ENCODE measurements around the gene KDM5A.

The KDM5A gene

DNA sequence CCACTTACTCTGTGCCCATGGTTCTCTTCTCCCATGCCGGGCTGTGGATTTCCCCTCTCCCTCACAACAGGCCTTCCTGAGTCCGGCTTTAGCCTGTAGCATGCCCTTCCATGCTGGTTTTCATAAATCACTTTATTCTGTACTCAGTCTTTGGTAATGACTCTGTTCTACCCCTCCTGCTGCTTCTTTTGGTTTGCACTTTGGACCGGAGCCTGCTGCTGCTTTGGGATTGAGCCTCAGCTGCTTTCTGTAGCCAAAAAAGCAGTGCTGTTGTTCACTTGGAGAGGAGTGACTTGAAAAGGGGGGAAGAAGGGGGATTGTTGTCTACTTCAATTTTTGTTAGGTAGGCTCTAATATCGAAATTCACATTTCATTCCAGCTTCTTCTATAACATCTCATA lies 118.0 kb downstream of the KDM5A start:
- FAIRE-seq, result no peak

DNA sequence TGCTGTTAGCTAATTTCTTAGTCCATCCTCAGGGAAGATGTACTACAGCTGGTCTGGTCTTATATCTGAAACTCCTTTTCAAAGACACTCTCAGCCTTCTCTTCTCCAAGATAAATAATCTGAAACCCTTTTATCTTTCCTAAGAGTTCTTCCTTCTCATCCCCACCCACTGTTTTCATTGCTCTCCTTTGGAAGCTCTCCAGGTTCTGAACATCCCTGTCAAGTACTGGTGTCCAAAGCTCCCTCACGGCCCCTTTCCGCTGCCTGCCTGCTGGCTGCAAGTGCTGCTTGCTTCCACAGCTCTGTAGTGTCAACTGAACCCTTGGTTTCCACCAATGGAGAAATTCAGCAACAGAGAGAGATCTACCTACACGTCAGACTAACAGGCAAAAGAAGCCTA lies 119.9 kb downstream of the KDM5A start:
- FAIRE-seq, result no peak

DNA sequence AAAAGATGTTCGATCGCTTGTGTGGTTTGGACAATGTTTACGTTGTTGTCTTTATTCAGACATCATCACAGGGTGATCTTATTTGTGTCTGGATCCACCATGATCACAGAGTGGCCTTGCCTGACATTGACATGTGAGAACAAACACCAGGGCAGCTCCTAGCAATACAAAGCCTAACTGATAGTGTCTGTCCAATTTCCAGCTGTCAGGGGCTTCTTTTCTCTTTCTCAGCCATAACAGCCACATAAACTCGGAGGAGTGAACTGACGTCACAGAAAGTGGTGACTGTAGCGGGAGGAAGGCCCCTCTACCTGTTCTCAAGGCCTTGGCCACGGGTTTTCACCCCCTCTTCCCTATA lies 120.7 kb downstream of the KDM5A start:
- no peak for FAIRE-seq

DNA sequence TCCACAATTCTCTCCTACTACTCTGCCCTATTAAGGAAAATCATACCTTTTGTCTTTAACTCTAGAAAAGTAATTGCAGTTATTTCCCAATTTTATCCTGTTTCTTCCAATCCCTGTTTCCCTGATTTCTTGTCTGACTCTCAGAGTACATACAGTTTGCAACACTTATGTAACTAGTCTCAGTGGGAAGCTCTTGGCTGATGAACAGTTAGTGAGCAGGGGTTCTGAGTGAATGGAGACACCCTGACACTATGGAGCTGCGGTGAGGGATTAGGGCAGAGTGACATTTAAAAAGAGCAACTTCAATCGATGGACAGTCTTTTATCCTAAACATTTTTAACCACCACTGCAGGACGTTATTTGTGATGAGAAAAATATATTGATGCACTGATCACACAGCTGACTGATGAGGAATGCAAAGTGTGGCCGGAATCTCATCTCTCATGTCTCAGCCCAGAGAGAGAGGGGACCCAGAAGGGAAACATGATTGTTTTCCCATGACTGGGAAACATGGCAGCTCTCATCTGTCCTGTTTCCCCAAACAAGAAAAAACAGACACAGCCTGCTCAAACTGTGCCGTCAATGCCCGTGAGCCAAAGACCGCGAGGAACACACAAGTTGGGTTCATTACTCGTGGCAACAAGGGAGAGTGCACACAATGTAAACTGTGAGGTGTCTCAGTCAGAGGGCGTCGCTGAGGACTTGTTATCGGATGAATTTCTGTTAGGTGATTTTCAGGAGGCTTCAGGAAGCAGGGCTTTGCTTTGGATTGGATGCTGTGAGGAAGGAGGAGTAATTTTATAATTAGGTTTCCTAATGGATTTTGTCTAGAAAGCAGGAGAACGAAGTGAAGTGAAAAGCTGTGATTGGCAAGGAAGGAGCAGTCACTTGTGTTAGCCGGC lies 121.3 kb downstream of the KDM5A start:
- FAIRE-seq, result no peak

DNA sequence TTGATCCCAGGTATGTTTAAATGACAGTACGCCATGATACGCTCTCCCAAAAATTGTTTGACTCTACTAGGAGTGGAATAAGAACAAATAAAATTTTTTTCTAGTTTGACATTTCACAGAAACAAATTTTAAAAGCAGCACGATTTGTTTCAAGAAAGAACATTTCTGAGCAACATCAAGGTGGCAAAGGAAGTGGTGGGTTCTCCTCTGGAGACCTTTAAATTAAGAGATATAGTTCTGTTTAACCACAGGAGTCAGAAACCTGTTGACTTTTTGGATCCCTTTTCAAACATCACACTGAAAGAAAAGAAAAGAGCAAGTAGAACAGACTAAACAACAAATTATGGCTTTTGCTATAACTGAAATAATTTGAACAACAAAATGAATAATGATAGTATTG lies 124.0 kb downstream of the KDM5A start:
- FAIRE-seq, result no peak

DNA sequence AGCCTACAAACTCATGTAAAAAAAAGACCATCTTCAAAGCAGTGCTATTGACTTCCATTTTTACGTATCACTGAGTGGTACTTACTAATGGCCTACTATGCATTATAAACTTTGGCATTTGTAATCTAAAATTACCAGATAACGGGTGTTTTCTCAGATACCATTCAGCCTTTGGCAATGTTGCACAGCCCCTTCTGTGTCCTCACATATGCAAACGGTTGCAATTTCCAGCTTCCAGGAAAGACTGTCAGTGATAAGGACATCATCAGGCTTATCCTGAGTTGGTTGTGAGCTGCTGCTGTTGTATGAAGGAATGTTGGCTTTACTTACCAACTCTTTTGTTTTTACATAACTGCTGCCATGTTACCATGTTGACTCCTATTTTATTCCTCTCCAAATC lies 124.9 kb downstream of the KDM5A start:
- no peak for FAIRE-seq

DNA sequence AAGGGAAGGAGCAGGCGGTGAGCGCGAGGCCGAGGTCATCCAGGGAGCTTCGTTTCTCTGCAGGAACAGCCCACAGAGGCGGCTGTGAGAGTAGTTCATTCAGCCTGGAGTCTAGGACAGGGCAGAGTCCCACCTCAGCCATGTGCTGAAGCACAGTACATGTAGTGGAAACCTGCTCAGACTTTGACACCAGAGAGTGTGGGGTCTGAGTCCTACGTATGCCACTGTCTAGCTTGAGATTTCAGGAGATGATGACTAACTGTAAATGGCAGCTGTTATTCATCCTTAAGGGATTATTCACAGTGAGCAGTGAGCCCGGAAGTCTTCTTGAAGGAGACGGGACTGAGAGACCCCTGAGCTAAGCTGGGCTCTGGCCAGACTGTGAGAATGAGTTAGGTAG lies 125.5 kb downstream of the KDM5A start:
- no peak for FAIRE-seq

DNA sequence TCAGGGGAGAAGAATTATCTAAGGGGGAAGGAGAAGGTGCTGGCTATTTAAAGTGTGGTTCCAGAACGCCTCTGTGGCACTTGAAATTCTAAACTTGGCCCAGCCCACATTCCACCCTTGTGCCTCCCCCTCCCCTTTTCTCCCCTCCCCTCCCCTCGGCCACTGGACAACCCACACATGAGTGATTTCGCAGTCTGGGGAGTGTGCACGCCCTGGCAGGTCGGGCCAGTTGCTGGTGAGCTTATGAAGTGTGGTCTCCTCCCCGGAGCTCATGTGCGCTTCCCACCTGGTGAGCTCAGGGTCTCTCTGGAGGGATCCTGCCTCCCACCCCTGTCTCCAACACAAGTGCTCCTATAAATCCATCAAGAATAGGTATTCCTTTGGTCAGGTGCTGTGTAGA lies 126.3 kb downstream of the KDM5A start, which contains the start of gene SLC6A13:
Gene SLC6A13 (minus strand): TSS at position 20 of the 400 bp plus-strand sequence. CDS start 2,784 bp downstream, outside the sequence.
- no peak for FAIRE-seq

DNA sequence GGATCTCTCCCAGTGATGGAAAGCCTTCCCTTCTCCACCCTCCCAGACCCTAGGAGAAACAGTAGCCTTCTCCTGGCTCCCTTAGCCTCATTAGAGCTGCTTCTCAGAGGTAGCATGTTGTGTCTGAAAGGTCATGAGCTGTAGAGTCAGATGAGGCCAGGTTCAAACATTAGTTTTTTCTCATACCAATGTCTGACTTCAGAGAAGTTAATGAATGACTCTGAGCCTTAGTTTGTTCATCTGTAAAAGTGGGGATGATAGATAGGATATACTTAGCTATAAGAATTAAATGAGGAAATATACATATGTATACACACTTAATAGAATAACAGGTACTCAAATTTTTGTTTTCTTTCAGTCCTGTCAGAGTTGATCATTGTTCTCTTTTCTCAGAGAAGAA lies 127.0 kb downstream of the KDM5A start:
- FAIRE-seq, result no peak

DNA sequence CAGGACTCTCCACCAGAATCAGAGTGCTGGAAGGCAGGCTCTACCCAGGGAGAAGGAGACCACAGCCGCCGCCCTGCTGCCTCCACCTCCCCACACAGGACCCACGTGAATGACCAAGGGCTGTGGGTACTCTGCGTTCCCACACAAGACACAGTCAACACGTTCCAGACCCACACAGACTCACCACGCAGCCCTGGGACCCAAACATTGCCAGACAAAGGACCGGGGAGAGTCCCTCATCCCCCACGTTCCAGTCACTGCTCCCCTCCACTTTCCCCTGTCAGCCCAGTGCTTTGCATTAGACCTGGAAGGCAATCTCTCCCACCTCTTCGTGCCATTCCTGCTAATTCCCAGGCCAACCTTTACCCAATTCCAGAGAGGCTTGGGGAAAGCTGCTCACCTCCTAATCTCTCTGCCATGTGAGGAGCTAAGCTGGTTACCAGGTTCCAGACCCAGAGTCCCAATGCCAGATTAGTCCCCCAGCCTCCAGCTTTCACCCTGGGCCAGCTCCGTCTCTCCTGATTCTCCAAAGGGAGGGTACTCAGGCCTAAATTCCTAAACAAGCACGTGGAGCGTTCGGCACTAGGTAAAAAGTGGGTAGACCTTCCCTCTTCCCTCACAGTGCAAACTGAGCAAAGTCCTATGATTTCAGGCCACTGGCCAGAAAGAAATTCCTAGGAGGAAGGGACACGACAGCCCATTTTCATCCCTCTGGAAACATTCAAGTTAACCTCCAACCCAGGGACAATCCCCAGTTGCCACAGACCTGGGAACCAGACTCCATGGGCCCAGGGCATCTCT lies 131.4 kb downstream of the KDM5A start:
- FAIRE-seq, result no peak

DNA sequence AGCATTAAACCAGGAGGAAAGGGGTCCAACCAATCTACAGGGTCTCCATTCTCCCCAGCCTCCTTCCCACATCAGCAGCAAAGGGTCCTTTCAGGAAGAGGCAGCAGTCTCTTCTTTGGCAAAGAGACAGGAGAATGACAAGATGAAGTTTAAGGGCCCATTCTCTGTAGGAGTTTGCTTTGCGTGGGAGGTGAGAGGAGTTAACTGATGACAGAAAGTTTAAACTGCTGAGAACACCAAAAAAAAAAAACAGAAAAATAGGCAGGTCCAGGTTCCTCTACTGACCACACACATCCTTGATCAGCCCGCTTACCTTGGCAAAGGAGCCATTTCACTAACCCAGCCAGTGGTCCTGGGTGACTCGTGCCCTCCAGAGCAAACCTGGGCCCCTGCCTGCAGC lies 132.2 kb downstream of the KDM5A start:
- no peak for FAIRE-seq

DNA sequence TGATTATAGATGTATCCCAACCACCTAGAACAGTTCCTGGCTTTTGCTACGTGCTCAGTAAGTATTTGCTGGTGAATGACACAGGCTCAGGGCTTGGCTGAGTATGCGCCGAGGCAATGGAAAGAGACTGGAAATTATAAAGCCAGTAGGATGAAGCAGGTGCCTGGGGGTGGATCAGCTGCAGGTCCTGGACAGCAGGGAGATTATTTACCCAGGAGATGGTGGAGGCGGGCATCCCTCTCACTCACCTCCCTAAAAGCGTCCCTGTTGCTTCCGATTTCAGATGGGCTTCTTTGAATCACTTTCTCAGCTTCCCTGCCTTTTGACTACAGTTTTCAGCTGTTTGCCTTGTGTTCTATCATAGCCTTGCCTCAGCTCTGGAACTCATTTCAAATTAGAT lies 132.9 kb downstream of the KDM5A start:
- FAIRE-seq, result no peak

DNA sequence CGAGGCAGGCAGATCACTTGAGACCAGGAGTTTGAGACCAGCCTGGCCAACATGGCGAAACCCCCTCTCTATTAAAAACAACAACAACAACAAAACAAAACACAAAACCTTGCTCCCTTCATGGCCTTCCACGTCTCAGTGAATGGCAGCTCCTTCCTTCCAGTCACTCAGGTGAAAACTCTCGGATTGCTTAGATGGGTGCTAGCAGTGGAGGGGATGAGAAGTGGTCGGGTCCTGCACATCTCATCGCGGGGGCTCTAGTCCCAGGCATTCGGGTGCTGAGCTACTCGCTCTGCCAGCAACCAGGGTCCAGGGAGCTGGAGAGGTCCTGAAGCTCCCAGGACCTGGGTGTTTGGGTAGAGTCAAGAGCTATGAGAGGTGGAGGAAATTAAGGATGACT lies 134.2 kb downstream of the KDM5A start:
- no peak for FAIRE-seq

DNA sequence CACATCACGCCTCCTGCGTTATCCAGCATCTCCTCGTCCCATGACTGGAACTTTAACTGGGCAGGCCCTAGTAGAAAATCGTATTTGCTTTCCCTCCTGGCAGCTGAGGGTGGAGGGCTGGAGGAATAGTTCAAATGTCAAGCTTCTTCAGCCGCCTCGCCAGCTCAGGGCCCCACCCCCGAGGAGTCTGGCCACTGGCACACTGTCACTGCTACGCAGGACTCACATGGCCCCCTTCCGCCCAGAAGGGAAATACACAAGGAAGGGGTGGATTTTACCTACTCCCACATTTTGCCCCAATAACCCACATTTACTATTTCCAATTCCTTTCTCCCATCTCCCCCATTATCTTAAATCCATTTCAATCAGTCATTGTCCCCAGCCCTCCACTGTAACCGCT lies 135.1 kb downstream of the KDM5A start:
- FAIRE-seq, result no peak

DNA sequence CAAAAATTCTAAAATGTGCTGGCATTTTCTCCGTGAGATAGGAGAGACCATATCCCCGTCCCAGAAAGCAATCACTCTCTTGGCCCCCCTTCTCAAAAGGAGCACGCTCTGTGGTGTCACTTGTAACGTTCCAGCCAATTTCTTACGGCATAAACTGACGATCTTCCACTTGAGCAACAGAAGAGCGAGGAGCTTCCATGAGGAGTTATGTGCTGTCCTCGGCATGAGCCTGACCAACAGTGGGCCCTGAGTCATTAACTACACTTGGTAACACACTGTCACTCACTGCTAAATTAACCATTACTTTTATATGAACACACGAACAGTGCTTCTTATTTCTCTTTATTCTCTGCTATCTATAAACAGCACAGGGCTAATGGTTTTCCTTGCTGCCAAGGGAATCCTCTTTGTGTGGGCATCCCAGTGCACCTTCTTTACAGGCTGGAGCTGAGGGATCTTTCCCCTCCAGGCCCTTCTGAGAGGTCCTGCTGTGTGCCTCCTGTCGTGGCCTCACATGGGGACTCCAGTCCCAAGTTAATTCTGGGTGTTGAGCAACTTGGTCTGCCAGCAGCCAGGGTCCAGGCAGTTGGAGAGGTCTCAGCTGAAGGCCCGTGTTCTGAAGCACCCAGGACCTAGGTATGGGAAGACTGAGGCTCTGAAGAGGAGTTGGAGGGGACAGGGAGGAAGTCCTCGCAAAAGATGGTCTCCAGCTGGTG lies 135.8 kb downstream of the KDM5A start:
- FAIRE-seq, result no peak

DNA sequence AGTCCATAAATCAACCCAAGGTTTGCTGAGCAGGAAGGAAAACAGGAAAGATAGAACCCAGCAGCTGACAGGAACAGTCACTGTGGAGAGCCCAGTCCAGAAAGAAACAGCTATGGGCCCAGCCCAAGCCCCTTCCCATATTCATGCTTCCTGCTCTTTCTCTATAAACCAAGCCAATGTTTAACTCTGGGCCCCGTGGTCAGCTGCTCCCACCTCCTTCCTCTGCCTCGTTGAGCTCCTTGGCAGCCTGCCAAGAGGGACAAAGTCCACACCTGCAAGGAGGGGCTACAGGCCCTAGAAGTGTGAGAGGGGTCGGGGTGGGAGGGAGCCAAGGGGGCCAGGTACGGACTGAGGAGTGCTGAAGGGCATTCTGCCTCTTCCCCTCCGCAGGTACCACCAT lies 136.5 kb downstream of the KDM5A start:
- no peak for FAIRE-seq

DNA sequence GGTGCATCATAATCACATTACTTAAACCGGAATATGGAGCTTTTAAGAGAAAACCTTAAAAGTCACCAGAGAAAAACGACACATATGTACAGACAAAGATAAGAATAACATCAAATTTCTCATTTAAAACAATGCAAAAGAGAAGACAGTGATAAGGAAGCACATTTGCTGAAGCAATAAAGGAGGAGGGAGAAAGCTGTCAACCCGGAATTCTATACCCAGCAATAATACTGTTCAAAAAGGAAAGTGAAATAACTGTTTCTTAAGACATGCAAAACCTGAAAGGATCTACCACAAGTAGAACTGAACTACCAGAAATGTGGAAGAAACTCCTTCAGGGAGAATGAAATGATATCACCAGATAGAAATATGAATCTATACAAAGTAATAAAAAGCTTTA lies 141.8 kb downstream of the KDM5A start:
- no peak for FAIRE-seq

DNA sequence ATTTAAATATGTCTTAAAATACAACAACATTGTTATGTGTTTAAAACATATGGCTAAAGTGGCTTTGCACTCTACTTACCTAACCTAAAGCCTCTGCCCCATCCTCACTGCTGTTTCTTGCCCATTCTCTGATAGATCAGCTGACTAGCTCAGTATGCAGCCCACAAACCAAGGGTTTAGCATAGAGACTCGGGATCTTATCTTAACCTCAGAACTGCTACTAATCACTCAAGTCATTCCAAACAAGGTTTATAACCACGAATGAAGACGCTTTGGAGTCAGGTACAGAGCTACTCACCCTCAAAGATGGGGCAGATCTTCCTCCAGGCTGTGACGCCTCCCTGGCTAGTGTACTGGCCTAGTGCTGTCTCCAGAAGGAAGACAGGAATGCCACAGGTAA lies 145.7 kb downstream of the KDM5A start:
- no peak for FAIRE-seq

DNA sequence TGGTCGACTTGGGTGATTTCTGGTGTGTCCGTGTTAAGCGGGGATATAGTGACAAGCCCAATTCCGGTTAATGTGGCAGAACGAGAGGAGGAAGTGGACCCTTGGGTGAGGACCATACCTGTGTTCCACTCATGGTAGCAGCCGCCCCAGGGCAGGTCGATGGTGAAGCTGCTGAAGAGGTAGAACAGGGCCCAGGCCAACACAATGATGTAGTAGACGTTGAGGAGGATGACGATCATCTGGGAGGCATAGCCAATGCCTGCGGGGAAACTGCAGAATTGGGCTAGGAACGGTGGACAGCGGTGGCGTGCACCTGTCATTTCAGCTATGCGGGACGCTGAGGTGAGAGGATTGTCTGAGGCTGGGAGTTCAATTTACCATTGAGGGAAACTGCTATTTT lies 146.6 kb downstream of the KDM5A start:
- no peak for FAIRE-seq

DNA sequence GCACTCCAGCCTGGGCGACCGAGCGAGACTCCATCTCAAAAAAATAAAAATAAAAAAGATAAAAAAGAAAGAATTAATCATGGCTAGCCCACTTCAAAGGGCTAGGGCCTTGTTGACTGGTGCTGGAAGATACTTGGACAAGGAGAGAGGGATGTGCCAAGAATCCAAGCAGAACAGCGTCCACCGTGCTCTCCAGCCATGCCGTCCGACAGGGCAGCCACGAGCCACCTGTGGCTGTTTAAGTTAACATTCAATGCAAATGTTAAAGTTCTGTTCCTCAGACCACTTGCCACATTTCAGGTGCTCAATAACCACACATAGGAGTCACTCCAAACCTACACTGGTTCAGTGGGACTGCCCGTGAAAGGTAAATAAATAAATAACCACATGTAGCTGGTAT lies 147.9 kb downstream of the KDM5A start:
- no peak for FAIRE-seq

DNA sequence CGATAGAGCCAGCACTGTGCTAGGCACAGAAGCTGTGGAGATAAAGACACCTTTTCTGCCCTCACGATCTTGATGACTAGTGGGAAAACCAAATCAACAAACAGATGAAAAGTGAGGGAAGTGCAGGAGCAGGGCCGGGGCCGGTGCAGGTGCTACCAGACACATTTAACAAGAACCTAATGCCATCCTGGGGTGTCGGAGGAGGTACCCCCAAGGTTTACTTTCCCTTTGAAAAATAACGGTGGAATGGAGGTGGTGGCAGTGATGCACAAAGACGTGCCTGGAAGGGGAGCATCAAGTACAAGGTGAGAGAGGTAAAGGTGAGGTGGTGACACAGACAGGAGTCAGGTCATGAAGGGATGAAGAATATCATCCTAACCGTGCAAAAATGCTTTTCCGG lies 148.6 kb downstream of the KDM5A start:
- FAIRE-seq, result no peak

DNA sequence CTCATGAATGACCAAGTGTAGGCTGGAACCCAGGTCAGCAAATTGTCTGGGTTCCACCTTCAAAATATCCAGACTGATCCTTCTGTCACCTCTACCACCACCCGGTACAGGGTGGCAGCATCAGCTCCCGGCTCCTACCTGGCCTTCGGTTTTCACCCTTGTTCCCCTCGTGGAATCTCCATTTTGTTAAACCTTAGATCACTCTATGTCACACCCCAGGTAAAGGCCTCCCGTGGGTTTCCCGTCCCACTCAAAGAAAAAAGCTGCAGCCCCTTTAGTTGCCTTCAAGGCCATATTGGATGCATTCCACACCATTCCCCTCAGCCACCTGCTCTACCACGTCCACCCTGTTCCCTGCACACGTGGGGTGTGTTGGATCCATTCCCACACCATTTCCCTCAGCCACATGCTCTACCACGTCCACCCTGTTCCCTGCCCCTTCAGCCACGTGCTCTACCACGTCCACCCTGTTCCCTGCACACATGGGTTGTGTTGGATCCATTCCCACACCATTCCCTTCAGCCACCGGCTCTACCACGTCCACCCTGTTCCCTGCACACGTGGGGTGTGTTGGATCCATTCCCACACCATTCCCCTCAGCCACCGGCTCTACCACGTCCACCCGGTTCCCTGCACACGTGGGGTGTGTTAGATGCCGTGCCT lies 150.3 kb downstream of the KDM5A start:
- no peak for FAIRE-seq

DNA sequence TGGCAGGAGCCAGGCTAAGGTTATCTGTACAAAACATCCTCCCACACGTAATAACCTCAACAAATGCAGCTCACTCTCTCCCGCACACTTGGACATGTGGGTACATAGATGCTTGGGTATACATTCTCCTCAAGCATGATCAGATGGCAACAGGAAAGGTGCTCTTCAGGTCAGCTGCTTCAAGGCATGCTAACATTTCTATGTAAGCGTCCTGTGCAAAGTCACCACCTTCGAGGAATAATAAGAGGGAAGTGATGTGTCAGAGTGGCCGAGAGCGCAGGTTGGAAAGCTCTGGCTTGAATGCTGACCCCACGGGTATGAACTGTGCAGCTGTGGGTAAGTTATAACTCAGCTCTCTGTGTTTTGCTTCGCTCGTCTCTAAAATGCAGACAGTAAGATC lies 151.0 kb downstream of the KDM5A start:
- FAIRE-seq, result no peak
